Activated naive CD4-positive, alpha-beta T cell (primary cell): ENCODE measurements around the gene FARP1.

Source experiments
- DNase-seq, 4 experiments: peaks; one replicate each; lab custom pipeline; 2025; lab: John Stamatoyannopoulos, UW

The FARP1 gene

GRCh38 chr13:98503175-98504028 lies 360.5 kb downstream of the FARP1 start:
- DNase-seq = no peak

- no peak for DNase-seq
Measured at GRCh38 chr13:98504029-98504351, 361.1 kb downstream of the FARP1 start.

- DNase-seq = no peak
Measured at GRCh38 chr13:98504371-98504963, 361.6 kb downstream of the FARP1 start.
